ENCODE measurements around the gene ZFYVE21. TPM values are rescaled to one million over a fixed set of nuclear protein-coding genes. Genes with fewer than 3 reads are reported as not detected.
"Not testable (repeated sequence)": the region's sequence is repeated elsewhere in the genome, so short reads cannot be mapped to it uniquely, and the experiment has no call there.

ZFYVE21 gene
- total RNA-seq, 1 experiment from 2014 or later: 31.3 TPM

GRCh38 chr14:103691655-103692054 is 24.0 kb upstream of the ZFYVE21 start:
- RAD21 ChIA-PET (ENCODE audit: low non-redundant PET in 1 of 2, low total read pairs in 2 of 2, uncharacterized antibody in 2 of 2, unreplicated experiment in 2 of 2); H3K4me3 ChIP-seq (replicated peaks in 1 of 2; ENCODE audit: low read depth in 1 of 2, low read length in 2 of 2); H3K4me1 ChIP-seq (ENCODE audit: control insufficient read depth in 1 of 2, insufficient read depth in 2 of 2, low read length in 2 of 2); DNase-seq (ENCODE audit: low read depth, low spot score); ATAC-seq; intact Hi-C loops (cut with micrococcal nuclease); POLR2A ChIA-PET; H3K27me3 ChIP-seq (ENCODE audit: insufficient read depth, low read length); BruUV-seq (replicated peaks); CTCF ChIA-PET; H3K27ac ChIP-seq (ENCODE audit: low read depth, low read length); H3K4me2 ChIP-seq (ENCODE audit: low read length); H3K9me3 ChIP-seq (ENCODE audit: control insufficient read depth in 1 of 2, insufficient read depth in 1 of 2, low read depth in 1 of 2, low read length in 2 of 2); H2AFZ ChIP-seq (ENCODE audit: low read depth, low read length, poor library complexity, severe bottlenecking); H3K9me2 ChIP-seq (ENCODE audit: insufficient read depth); H3K9ac ChIP-seq (ENCODE audit: low read length); H4K20me1 ChIP-seq (ENCODE audit: insufficient read depth): not testable (repeated sequence)
- Histone ChIP-seq H3K79me2 (ENCODE audit: insufficient read depth, low read length) (peaks cover 13% of the 10 kb centered on the region; the same call in 1 of the 2 replicates), H3K36me3 (ENCODE audit: control insufficient read depth in 1 of 2, insufficient read depth in 2 of 2, low read length in 2 of 2) (peaks cover 11 to 21% of the 10 kb centered on the region in 2 experiments; a peak in 3 of 4 replicates)

GRCh38 chr14:103692159-103692558 is 23.5 kb upstream of the ZFYVE21 start:
- no TSS peak for BruUV-seq (replicated peaks)
- ATAC-seq (no peak), DNase-seq (ENCODE audit: low read depth, low spot score) (no peak)
- H3K9me3 ChIP-seq (ENCODE audit: control insufficient read depth in 1 of 2, insufficient read depth in 1 of 2, low read depth in 1 of 2, low read length in 2 of 2): no peaks in the 10 kb centered on the region
- H3K79me2 ChIP-seq (ENCODE audit: insufficient read depth, low read length): peaks cover 13% of the 10 kb centered on the region; the same call in 1 of the 2 replicates
- peaks cover 5% of the 10 kb centered on the region; the same call in 1 of the 2 replicates for H4K20me1 ChIP-seq (ENCODE audit: insufficient read depth)
- no peak overlapping the region for H3K4me3 ChIP-seq (replicated peaks in 1 of 2; ENCODE audit: low read depth in 1 of 2, low read length in 2 of 2)
- no peaks in the 10 kb centered on the region; a peak in 1 of 4 replicates for H3K4me1 ChIP-seq (ENCODE audit: control insufficient read depth in 1 of 2, insufficient read depth in 2 of 2, low read length in 2 of 2)
- H3K9me2 ChIP-seq (ENCODE audit: insufficient read depth): no peaks in the 10 kb centered on the region
- H3K27me3 ChIP-seq (ENCODE audit: insufficient read depth, low read length): no peaks in the 10 kb centered on the region
- no peak overlapping the region for H3K27ac ChIP-seq (ENCODE audit: low read depth, low read length)
- RAD21 ChIA-PET (ENCODE audit: low non-redundant PET in 1 of 2, low total read pairs in 2 of 2, uncharacterized antibody in 2 of 2, unreplicated experiment in 2 of 2): no interaction called here
- H3K36me3 ChIP-seq (ENCODE audit: control insufficient read depth in 1 of 2, insufficient read depth in 2 of 2, low read length in 2 of 2): peaks cover 8 to 16% of the 10 kb centered on the region in 2 experiments; a peak in 3 of 4 replicates
- H3K9ac ChIP-seq (ENCODE audit: low read length): no peak overlapping the region
- intact Hi-C loops (cut with micrococcal nuclease): no loop called here
- H3K4me2 ChIP-seq (ENCODE audit: low read length): no peak overlapping the region
- CTCF ChIA-PET: no interaction called here
- no peak overlapping the region for H2AFZ ChIP-seq (ENCODE audit: low read depth, low read length, poor library complexity, severe bottlenecking)
- POLR2A ChIA-PET: no interaction called here
- TF ChIP-seq TCF7L2 (IDR thresholded peaks at IDR 0.05; ENCODE audit: borderline replicate concordance, extremely low read depth, insufficient read depth, insufficient read length) (no peak), SRF (IDR thresholded peaks at IDR 0.05; ENCODE audit: low read depth) (no peak), CTCF (IDR thresholded peaks at IDR 0.05 in 2 of 3, conservative IDR thresholded peaks at IDR 0.05 in 1 of 3; ENCODE audit: borderline replicate concordance in 1 of 3, insufficient read depth in 1 of 3, low read depth in 2 of 3, low read length in 2 of 3) (no peak), SP1 (IDR thresholded peaks at IDR 0.05; ENCODE audit: low read depth) (no peak), EZH2phosphoT487 (IDR thresholded peaks at IDR 0.05; ENCODE audit: borderline replicate concordance) (no peak), ZBTB33 (IDR thresholded peaks at IDR 0.05; ENCODE audit: extremely low read depth, insufficient replicate concordance, low read length) (no peak), ELF1 (IDR thresholded peaks at IDR 0.05; ENCODE audit: borderline replicate concordance, low read depth) (no peak), YY1 (IDR thresholded peaks at IDR 0.05; ENCODE audit: extremely low read depth, insufficient replicate concordance, low read depth, low read length) (no peak), REST (IDR thresholded peaks at IDR 0.05; ENCODE audit: low read depth) (no peak), CBX3 (IDR thresholded peaks at IDR 0.05; ENCODE audit: low read depth) (no peak), ATF3 (IDR thresholded peaks at IDR 0.05) (no peak), POLR2A (IDR thresholded peaks at IDR 0.05; ENCODE audit: borderline replicate concordance, extremely low read depth, insufficient read depth, insufficient read length) (no peak)
